Stimulated activated CD4-positive, alpha-beta T cell treated with anti-CD3 and anti-CD28 coated beads, Interleukin-1b, Interleukin-23, amount 100 ng/mL, for 1 hour (primary cell): ENCODE measurements around the gene KRT32.
"Not testable (repeated sequence)": the region's sequence is repeated elsewhere in the genome, so short reads cannot be mapped to it uniquely, and the experiment has no call there.

Source experiments
- DNase-seq, 2 donors: peaks; one replicate each; pipeline ENCODE4 v3.0.0-alpha.2; 2020; ENCODE audit warnings: low read depth in 2 of 2

The KRT32 gene

DNA sequence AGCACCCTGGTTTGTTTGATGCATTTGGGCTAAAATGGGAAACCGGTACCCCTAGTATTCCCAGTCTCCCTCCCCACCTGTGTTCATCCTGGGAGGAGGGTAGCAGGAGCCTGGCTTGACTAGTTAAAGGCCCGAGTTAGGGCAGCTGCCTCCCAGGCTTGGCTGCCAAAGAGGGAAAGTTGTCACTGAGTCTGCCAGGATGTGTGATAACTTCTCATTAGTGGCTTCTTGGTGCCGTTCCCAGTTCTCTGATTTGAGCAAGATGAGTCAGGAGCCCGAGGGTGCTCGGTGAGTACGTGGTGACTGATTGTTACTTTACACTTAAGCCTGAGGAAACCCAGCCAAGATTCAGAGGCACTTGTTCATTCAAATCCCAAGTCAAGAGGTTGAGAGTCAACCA, 2.5 kb downstream of the KRT32 start:
- no peak for DNase-seq

DNA sequence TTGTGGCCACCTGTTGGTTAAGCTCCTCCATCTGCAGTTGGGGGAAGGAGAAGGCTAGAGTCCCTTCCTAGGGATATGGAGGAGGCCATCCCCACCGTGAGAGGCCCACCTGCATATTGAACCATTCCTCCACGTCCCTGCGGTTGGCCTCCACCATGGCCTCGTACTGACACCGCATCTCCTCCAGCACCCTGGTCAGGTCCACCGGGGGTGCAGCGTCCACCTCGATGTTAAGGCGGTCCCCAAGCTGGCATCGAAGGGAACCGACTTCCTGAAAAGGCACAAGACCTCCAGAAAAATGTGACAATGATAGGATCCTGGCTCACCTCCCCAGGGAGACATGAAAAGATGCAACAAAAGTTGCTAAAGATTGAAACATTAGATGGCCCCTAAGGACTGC, 3.0 kb downstream of the KRT32 start:
- DNase-seq: no peak

DNA sequence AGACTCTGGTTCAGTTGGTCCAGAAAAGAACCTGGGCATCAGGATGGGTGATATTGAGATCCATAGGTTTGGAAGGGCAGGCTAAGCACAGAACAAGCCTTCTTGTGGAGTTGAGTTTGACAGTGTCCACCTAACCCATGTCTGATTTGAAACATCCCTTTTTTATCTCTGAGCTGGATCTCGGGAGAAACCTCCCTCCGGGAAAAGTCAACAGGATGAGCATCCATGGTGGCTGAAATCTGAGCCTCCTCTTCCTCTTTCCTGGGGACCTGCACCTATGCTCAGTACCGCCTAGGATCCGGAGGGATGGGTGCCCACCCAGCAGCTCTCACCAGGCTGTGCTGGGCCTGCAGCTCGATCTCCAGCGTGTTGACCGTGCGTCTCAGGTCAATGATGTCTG, 3.4 kb downstream of the KRT32 start:
- no peak for DNase-seq

DNA sequence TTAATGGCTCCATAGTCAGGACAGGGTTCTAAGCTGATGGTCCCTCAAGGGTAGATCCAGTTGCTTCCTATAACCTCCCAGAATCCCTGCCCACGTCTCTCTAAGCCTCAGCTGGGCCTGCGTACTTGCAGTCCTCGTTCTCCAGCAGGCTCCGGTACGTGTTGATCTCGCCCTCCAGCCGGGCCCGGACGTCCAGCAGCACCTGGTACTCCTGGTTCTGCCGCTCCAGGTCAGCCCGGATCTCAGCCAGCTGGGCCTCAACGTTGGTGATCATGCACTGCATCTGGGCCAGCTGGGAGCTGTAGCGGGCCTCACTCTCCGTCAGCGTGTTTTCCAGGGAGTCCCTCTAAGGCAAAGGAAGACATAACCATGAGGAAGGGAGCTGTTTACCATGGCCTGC, 4.5 kb downstream of the KRT32 start:
- DNase-seq: no peak

DNA sequence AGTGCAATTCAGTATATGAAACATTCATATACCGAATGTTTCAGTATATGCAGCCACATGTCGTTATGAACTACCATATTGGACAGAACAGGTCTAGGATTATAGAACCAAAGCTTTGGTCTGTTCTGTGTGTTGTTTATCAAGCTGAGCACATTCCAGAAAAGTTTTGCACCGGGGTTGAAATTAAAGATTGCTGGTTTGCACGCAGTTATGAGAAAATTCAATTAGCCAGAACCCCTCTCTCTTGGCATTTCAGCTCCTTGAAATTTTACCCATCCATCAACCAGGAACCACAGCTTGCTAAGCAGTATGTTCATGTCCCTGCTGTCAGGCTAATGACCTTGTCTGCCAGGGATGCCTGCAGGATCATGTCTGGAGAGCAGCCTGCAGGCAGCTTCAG, 9.5 kb downstream of the KRT32 start:
- DNase-seq: no peak

DNA sequence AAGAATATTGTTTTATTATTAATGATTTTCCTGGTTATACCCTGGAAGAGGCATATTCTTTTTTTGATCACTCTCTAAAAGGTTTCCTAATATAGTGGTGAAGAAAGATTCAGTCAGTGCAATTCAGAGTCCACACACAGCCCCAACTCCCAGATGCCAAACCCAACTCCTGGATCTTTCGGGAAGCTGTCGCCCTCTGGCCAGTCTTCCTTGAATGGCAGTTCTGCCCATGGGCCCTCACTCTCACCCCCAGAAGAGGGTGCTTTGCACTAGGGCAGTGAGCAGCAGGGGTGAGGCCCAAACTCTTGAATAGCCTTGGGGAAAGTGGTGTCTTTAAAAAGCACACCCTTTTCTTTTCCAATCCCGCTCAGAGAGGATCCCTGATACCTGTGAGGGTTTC, 11.0 kb downstream of the KRT32 start:
- no peak for DNase-seq

DNA sequence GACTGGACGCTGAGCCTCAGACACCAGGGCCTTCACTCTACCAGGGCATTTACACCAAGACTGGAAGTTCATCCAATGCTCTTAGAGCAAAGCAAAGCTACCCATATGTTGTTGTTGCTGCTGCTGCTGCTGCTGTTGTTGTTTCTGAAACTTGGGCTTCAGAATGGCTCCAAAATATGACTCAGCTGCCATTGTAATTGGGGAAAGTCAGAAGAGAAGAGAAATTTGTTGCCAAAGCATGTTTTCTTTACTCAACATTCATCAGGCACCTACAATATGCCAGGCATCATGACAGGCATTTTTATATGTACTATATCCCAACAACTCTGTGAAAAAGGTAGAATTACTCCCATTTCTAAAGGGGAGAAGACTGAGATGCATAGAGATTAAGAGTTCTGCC, 11.9 kb downstream of the KRT32 start:
- no peak for DNase-seq

DNA sequence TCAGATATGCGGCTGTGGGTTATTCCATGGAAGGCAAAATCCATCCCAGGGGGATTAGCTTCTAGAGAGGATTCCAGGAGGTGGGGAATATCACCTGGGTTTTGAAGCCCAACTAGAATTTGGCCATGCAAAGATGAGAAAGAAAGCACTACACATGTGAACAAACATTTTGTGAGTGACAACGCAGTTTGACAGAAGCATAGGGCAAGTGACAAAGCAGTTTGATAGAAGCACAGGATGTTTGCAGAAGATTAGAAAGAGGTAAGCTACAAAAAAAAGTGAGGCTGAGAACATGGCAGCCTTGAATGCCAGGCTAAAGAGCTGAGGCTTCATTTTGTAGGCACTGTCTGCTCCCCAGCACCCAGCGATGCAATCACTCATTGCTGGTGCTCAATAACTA, 14.1 kb downstream of the KRT32 start:
- DNase-seq: no peak

DNA sequence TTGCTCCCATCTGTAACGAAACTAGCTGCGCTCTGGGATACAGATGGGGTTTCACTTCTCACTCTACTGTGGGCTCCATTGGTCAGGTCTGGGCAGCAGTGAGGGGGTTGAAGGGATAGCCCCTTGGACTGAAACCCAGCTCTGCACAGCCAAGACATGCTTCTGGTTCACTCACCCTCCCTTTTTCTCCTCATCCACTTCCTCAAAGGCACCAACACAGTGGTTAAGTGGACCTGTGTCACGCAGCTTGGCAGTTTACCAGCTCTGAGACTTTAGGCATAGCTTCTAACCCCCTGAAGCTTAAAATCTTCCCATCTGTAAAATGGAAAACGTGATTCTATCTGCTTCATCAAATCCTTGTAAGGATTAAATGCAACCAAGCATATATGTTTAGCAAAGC, 14.9 kb downstream of the KRT32 start:
- DNase-seq: no peak

DNA sequence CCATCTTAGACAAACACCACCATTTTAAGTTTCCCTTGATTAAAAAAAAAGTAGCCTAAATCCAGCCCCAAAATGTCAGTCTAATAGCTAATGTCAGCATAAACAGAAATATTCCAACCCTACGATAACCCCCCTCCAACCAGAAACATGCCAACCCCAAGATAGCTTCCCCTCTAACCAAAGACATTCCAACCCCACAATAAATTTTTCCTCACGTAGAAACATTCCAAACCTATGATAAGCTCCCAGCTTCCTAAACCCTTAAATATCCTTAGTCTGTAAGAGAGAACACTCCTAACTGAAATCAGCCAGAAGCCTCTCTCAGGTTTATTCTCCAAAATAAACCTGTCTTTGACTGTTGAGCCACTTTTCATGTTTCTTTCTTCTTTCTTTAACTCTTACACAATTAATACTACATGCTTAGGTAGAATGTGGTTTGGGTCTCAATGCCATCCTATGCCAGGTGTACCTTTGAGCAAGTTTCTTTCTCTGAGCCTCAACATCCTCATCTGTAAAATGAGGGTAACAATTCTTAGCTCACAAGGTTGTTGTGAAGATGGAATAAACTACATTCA, 15.9 kb downstream of the KRT32 start:
- DNase-seq: no peak

DNA sequence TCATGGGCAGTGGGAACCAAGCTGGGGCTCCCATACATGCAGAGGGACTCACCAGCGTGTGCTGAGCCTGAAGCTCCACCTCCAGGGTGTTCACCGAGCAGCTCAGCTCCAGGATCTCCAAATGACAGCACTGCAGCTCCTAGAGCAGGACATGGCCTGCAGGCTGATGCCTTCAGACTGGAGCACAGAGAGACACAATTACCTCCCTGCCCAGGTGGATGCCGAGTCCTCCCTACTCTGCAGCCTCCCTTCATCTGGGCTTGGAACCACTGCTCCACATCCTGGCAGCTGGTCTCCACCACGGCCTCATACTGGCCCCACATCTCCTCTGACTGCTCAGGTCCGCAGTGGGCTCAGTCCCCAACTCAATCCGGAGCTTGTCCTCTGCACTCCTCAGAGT, 18.2 kb downstream of the KRT32 start:
- no peak for DNase-seq

DNA sequence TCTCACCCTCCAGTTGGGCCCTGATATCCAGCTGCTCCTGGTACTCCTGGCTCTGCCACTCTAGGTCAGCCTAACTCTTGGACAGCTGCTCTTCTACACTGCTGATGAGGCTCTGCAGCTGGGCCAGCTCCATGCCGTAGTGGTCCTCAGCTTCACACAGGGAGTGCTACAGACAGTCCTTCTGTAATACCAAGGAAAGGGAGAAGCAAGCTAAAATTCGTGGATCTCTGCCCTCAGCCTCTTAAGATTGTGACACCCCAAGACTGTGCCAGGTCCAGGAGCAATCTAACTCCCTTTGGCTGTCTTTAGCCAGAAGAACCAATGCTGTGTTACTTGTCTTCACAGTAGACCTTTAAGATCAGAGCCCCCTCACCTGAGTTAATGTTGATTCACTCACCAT, 18.7 kb downstream of the KRT32 start:
- no peak for DNase-seq

DNA sequence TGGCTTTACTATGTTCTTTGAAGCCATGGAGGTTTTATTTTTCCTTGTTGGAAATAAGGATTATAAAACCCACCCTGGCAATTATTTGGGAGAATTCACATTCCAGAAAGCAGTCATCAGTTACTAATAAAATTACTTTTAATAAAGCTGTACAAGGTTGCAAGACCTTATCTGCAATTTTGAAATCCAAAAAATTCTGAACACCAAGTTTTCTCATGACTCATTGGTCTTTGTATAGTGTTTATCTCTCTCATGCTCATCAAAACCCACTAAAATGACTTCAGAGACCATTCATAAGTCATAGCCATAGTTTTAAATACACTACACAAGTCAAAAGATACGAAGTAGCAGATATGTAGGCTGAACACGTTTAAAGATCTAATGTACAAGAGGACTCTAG, 20.4 kb downstream of the KRT32 start:
- DNase-seq: no peak

DNA sequence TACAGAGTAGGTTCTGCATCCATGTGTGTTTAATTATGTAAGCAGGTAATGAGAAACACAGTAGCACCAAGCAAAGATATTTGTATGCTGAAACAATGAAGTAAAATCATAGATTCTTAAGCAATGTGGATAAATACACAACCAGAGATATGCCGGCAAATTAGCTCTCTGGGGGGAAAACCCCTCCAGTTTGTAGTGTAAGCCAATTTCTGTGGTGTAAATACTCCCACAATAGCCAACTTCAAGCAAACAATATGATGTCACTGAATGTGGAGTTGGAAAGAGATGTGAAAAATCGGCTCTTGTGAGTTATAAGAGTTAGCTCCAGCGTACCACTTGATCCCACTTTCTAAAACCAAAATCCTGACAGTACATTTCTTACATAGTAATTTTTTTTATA, 22.5 kb downstream of the KRT32 start:
- DNase-seq: no peak

DNA sequence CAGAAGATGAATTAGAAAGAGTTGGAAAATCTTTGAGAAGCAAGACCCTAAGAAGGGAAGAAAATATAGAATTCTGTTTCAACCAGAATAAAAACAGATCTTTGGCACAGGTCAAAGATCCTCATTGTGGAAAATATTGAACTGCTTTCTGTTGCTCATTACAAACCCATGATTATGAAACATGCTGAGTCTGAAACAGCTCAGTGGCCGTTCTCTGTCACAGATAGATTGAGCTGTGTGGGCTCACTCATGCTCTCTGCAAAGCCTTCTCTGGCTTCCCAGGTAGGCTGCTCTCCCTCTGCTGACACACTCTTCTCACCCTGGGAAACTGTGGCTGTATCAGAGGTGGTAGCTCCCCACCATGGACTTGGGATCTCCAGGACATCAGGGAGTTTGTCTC, 23.0 kb downstream of the KRT32 start:
- no peak for DNase-seq

DNA sequence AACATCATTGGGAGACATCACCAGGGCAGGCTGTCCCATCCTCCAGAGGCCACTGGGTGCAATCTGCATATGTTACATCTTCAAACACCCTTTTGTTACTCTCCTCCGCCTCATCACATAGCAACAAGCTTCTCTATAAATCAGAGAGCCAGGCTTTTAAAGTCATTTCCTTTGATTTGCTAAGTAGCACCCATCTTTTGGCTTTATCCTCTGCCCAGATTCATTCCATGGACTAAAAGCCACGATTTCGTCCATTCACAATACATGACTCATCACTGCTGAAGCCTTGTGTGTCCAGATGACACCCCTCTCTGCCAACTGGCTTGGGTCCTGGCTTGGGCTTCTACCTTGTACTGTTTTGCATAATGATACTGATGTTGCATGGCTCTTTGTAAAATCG, 24.4 kb downstream of the KRT32 start:
- no peak for DNase-seq

DNA sequence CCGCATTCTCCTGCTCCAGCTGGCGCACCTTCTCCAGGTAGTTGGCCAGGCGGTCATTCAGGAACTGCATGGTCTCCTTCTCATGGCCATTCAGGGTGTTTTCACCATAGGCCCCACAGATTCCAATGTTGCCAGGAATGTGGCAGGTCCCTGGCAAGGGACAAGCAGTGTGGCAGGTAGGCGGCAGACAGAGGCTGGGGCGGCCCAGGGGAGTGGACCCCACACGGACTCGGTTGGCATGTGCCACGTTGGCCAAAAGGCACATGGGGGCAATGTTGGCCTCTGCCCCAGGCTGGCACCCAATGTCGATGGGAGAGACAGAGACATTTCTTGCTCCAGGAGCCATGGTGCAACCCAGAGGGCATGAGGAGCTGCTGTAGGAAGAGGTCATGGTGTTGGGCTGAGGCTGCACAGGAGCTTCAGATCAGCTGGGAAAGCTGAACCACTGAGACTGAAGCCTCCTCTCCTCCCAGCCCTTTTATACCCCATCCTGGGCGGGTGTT, 26.6 kb downstream of the KRT32 start, which contains the start of gene KRT38:
Gene KRT38 (minus strand): TSS at position 453 of the 503 bp plus-strand sequence. CDS start 62 bp downstream, at position 391.
- no peak for DNase-seq

DNA sequence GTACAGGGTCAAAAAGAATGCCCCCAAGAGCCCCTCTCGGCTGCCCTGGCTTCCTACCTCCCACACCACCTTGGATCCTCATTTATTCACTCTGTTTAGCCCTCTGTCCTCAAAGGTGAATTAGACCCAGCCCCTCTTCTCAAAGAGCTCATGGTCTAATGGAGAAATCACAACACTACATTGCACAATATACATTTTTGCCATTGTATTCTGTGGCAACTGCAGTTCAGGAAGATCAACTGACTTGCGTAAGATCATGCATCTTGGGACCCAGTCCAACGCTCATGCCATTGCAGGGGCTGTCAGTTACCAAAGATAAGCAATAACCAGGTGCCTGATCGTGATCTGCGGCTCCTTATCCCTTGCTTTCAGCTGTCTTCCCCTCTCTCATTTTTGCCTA, 27.8 kb downstream of the KRT32 start:
- DNase-seq: no peak

DNA sequence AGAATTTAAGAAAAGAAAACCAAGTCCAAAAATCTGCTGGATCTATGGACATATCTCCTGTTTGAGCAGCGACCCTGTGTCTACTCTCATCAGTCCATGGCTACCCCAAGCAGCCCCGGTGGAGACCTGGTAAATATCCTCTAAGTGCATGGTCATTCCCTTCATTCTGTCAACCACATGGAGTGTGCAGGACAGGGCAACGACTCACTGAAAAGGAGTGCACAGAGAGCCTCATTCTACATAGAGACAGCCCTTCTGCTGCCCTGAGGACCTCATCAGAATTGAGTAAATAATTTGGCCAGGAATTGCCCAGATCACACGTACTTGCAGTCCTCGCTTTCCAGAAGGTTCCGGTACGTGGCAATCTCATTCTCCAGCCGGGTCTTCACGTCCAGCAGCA, 29.4 kb downstream of the KRT32 start:
- DNase-seq: no peak

DNA sequence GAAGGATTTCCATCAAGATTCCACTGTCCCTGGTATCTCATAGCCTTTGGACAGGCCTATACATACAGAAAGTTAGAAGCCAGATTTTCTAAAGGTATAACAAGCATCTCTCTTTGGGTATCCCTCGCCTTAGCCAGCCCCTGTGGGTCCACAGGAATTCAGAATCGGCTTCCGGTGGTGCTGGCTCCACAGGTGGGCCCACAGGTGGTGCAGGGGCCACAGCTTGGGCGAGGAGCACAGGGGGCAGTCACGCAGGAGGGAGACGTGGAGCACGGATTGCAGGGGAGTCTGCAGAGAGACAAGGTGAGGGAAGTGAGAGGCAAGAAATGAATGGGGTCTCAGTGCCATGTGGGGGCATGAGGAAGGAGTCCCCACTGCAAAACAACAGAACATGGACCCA, 29.9 kb downstream of the KRT32 start:
- no peak for DNase-seq

DNA sequence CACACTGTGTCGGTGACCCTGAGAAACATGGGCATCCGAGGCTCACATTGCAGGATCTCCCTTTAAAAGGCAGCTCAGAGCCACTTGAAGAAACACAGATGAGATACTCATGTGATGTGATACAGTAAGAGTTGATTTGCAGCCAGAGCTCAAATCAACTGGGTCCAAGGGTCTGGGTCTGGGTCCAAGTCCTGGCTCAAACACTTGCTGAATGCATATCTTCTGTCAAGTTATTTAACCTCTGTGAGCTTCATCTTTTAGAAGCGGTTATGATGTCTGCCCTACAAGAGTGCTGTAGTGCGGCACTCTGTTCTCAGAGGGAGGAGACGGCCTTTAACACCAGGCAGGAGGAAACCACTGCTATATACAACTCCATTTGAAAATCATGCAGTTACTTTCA, 32.8 kb downstream of the KRT32 start:
- no peak for DNase-seq

DNA sequence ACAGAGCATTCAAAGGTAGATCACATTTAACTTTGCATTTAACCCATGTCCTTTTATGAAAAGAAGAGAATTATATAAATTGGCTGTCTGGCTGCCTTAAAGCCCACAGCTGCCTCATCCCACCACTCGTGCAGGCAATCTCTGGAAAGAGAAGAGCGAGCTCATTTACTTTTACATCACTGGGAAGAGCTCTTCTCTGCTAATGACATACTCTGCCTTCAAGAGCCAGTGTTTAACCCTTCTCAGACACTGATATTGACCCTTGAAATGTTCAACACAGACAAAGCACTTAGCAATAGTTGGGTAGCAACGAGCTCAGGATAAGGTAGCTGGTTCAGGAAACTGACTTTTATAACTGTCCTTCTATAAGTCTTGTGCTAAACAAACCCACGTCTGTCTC, 33.2 kb downstream of the KRT32 start:
- DNase-seq: no peak

DNA sequence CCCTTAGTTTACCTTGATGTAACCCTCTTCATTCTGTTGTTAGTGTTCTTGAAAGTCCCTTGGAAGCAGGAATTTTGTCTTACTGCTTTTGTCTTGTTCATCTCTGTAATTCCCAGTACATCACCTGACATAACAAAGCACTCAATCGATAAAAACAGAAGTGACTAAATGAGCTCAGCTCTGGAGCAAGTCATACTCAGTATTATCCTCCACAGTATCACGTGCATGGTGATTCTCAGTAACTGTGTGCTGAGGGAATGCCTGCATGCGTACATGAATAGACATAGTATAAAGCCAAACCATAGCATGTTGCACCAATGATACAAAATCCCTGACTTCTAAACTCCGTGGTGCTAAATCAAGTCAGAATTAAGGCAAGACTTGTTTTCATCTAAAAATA, 33.6 kb downstream of the KRT32 start:
- no peak for DNase-seq

DNA sequence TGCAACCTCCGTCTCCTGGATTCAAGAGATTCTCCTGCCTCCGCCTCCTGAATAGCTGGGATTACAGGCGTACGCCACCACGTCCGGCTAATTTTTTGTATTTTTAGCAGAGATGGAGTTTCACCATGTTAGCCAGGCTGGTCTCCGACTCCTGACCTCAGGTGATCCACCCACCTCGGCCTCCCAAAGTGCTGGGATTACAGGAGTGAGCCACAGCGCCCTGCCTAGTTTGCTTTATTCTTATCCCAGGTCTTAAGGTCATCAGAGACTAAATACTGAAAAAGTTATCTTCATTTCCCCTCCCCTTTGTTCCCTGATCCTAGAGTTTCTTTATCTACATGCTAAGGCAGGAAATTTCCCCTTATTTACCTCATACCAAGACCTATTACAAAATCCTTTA, 36.8 kb downstream of the KRT32 start:
- not testable (repeated sequence) for DNase-seq
